22Rv1 (cell line): ENCODE data around the gene NOS1AP.

Source experiments
- CTCF ChIP-seq: fragments of 450-650 bp; IDR thresholded peaks from 2 replicates; pipeline ENCODE4 v1.5.1; 2017; ENCODE audit warnings: mild to moderate bottlenecking
- ZFX ChIP-seq: fragments of 450-650 bp; IDR thresholded peaks from 2 replicates; pipeline ENCODE4 v1.6.1; 2017; ENCODE audit warnings: antibody characterized with exemption, borderline replicate concordance

DNA sequence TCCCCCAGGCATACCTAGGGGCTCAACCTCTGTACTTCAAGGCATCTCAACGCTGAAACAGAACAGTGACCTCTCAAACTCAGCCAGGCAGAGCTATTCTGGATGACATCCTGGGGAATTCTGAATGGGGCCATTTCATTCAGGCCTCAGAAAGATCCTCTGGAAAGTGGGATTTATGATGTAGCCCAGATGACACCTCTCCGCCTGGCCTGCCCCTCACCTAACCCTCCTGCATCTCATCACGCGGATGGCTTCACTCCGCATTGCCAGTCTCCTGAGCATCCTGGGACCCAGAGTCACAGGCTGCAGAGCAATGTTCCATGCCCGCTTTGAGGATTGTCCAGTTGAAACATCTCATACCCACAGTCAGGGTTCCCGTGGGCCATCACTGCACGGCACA is 306.0 kb downstream of the NOS1AP start:
- TF ChIP-seq CTCF = no peak
- TF ChIP-seq ZFX = no peak
